GM21360 (cell line): ENCODE data around the gene ARL8A.

Source experiments
- ATAC-seq: cut with Tn5 transposase; IDR thresholded peaks from one replicate; pipeline ENCODE4 v1.9.1; 2021; ENCODE audit warnings: mild to moderate bottlenecking, moderate library complexity; ENCODE audit not compliant: unreplicated experiment

The ARL8A gene

GRCh38 chr1:202084791-202085681, 59.5 kb downstream of the ARL8A start:
- ATAC-seq: no peak
